ENCODE measurements around the gene UNCX.
"Not testable (repeated sequence)": the region's sequence is repeated elsewhere in the genome, so short reads cannot be mapped to it uniquely, and the experiment has no call there.

Gene UNCX

DNA sequence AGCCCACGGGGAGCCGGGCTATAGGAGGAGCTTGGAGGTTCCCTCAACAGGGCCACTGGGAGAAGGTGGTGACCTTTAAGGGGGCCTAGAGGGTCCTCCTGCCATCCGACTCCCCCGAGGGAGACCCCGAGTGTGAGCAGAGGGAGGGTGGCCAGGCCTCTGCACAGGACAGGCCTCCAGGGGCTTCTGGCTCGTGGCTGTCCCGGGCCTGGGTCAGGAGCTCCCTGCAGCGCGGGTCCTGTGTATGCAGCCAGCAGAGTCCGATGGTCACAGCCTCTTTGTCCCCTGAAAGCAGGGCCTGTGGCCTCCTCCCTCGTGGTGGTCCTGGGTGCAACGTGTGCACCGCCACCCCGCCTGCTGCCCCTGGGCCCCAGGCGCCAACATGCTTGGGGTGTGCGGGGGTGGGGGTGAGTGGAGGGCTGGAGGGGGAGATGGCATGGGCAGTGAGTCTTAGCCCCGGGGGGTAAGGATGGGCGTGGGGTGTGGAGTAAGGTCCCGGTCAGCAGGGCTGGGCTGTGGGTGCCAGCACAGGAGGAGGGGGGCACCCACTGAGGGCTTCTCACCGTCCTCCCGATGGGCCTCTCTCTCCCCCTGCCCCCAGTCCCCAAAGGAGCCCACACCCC is 27.1 kb downstream of the UNCX start:
- DNase-seq, result no peak

DNA sequence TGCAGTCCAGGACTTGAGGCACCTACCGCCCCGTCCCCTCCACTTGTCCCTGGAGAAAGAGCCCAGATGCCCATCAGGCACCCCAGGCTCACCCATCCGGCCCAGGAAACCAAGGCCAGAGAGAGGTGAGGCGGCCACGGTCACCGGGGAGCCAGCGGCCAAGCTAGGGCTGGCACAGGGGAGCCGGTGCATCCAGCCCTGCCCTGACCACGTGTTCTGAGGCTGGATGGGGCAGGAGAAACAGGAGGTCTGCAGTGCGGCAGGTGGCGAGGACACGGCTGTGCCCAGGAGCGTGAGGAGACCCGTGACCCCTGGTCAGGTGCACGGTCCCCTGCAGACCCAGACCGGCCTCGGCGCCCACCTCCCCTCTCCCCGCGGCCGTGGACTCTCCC is 27.6 kb downstream of the UNCX start:
- DNase-seq, result no peak

DNA sequence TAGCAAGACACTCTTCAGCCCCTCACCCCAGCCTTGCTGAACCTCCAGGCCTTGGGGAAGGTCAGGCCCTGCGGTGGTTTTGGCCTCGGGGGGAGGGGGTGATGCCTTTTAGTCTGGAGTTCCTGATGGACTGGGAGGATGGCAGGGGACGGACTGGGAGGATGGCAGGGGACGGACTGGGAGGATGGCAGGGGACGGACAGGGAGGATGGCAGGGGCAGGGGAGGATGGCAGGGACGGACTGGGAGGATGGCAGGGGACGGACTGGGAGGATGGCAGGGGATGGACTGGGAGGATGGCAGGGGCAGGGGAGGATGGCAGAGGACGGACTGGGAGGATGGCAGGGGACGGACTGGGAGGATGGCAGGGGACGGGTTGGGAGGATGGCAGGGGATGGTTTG is 28.4 kb downstream of the UNCX start:
- DNase-seq, result not testable (repeated sequence)

DNA sequence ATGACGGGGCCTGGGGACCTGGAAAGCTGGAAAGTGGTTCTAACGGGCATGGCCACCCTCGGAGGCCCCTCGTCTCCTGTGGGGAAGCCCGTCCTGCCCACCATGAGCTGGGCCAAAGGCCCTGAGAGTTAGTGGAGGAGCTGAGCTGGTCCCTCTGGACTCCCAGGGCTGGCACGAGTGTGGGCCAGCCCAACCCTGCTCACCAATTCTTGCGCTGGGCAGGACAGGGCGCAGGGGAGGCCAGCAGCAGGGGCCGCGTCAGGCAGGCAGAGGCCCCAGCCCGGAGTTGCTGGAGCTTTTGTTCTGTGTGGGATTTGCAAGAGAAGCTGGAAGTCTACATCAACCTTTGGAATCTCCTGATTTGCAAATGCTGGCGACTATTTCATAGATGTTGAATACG is 29.8 kb downstream of the UNCX start:
- DNase-seq, result no peak

DNA sequence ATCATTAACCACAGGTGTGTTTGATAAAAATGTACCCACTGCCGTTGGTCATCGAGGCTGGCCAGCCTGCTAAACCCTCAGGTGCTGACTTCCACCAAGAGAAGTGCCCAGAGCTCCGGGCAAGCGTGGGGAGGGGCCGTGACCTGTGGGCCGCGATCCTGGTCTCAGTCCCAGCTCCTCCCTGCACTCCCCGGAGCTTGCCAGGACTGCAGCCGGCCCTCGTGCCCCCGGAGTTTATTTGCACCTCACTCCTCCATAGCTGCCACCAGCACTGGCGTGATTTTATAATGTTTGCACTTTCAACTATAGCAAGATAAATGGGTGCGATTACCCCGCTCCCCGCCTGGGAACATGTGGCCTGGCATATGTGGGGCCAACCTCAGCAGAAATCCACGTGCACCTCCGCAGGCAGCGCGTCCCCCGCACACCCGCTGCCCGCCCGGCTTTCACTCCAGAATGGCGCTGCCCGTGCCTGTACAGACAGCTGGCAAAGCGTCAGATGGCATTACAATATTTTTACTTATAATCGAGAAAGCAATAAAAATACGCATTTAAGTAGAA is 30.8 kb downstream of the UNCX start:
- DNase-seq, result no peak

DNA sequence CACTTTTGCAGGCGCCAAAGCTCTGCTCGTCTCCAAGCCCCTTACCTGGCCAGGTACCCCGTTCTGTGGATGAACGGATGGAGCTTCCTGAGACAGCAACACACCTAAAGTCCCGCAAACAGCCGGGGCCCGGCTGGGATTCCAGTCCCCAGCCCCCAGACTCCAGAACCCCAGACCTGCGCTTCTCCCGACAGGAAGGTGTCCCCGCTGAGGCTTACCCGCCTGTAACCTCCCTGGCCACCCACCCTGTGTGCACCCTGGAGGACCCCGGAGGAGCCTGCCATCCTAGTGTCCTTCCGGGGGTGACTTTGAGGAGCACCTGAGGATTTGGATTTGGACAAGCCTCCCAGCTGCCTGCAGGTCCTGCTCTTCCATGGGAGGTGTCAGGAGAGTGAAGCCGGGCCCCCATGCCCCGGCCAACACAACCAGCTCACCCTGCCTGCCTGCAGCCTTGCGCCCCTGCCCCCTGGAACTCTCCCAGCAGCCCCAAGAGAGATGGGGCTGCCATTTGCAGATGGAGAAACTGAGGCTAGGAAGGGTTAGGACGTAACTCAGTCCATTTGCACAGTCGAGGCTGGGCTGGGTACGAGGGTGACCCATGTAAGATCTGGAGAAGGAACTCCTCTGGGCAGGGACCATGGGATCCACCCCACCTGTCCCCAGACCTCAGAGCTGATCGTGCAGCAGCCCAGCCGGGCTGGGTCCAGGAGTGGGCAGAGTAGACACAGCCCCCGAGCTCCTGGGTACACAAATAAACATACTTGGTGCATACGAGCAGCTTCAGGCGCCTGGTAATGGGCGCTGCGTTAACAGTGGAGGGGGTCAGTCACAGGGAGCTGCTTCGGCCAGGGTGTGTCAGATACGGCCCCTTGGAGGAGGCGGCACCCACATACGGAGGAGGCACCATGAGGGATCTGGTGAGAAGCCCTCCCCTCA is 31.9 kb downstream of the UNCX start:
- no peak for DNase-seq

DNA sequence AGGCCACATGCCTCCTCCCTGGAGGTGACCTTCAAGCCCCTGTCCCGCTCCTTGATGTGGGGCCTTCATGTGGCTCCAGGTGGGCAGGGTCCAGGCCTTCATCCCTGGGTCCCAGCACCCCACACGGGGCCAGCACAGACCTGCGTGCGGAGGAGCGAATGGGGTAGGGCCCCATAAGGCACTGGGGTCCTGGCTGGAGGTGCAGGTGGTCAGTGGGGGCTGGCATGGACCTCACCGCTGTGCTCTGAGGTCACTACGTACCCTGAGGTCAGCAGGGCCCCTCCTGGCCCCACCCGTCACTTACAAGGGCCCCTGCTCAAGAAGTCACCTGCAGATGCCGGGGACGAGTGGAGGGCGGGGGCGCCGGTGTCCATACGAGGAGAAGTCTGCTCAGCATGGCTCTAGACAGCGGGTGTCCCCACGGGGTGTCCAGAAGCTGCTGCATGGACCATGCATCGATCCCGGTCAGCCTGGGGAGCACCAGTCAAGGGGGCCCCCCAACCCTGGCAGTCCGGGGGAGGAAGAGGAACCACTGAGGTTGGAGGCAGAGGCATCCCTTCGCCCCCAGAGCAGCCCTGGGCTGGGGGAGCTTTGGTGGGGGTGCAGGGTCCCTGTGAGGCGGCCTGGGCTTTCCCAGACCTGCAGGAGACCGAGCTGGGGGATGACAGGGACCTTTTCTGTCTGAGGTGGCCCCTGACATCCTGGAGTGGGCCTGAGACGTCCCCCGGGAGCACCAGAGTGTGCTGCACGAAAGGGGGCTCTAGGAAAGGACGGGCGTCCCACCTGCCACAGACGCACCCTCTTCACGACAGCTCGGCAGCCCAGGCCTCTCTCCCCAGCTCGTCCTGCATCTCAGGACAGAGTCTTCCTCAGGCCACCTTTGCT is 34.6 kb downstream of the UNCX start:
- DNase-seq, result no peak

DNA sequence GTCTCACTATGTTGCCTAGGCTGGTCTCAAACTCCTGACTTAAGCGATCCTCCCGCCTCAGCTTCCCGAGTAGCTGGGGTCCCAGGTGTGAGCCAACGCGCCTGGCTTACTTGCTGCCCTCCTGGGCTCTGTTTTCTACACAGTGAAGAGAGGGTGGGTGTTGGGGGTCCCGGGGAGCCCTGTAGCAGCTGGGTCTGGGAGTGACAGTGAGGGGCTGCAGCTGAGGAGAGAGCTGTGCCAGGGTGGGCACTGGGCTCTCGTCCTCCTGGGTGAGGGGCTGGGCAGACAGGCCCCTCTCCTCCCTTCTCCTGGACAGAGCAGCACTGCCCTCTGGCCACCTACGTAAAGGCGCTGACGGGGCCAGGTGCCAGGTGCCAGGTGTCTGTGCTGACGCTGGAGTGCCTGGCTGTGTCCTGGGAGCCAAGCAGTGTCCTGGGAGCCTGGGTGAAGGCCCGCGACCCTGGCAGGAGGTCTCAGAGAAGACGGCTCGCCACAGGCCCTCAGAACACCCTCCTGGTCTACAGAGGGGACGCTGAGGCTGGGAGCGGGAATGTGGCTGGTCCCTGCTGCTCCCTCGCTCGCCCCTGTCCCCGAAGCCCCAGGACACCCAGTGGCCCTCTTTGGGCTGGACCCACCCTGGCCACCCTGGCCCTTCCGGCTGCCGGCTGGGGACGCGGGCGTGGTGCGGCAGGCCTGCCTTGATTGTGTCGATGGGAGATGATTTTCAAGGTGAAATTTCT is 35.6 kb downstream of the UNCX start:
- no peak for DNase-seq

DNA sequence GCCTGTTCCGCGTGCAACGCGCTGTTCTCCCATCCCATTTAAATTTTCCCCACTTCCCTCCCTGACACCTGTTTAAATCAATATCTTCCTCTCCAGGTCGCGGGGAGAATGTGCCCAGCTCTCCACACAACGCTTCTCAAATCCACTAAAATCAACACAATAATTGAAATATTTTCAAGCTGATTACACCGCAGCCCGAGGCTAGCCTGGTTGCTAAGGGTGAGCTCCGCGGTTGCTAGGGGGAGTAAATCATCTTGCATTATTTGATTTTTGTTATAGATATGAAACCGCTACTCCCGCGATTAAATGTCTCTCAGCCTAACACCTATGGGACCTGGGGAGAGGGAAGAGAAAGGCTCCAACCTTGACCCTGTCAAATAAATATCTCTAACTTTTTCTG is 36.2 kb downstream of the UNCX start:
- DNase-seq, result no peak

DNA sequence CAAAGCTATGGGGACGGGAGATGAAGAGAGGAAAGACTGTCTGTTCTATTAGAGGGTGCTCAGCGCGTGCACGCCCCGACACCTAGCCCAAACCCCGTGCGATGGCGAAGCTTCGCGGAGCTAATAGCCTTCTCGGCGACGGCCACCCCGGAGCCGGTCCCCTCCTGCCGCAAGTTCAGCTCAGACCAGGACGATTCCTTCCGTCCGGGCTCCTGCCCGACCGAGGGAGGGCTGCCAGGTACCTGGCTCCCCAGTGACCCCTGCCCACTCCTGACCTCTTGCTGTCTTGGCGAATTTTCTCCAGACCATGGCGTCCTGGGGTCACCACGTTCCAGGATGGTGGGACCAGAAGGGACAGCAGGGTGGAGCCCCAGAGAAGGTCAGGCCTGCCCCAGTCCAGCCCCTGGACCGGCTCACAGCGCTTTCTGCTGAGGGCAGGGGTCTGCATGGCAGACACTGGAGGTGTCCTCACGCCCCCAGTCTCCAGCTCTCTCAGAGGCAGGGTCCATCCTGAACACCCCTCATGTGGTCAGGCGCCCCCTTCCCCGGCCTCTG is 36.7 kb downstream of the UNCX start:
- DNase-seq, result no peak

DNA sequence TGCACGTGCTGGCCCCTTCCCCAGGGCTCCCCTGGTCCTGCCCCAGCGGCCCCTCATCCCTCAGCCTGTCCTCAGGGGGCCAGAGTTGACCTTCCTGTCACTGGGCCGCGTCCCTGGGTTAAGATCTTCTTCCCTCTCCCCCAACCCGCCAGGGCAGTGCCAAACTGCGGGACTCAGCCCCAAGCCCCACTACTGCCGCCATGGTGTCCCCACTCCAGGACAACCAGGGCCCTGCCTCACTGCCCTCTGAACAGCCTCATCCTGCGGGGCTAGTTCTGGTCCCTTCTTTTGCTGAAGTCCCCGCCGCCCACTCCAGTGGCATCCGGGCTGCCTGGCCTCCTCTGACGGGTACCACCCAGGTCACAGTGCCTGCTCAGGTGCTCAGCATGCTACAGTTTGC is 37.5 kb downstream of the UNCX start:
- DNase-seq, result no peak

DNA sequence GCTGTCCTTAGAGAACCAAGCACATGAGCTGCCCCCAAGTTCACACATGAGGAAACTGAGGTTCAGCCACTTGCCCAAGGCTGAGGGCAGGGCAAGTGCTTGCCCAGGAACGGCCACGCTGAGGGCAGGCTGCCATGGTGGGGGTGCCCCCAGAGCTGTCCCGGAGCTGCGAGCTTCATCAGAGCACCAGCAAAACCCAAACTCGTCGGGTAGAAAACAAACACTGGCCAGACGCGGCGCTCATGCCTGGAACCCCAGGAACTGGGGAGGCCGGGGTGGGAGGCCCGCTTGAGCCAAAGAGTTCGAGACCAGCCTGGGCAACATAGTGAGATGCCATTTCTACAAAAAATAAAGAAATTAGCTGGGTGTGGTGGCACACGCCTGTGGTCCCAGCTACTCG is 38.4 kb downstream of the UNCX start:
- no peak for DNase-seq

DNA sequence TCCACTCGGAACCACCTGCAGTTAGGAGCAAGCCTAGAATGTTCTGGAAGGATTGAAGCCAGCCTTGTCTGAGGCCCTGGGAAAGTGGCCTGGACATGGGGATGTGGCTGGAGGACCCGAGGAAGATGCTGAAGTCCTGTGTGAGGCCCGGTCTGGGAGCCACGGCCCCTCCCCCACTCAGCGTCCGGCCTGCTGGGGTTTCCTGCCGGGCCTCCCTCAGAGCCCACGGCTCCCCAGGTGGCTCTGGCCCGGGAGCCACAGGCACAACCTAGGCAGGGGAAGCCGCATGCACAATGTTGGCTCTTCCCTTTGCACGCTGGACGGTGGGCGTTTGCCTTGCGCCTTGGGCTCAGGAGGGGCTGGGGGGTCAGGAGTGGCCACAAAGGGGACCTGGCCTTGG is 39.0 kb downstream of the UNCX start:
- DNase-seq, result no peak

DNA sequence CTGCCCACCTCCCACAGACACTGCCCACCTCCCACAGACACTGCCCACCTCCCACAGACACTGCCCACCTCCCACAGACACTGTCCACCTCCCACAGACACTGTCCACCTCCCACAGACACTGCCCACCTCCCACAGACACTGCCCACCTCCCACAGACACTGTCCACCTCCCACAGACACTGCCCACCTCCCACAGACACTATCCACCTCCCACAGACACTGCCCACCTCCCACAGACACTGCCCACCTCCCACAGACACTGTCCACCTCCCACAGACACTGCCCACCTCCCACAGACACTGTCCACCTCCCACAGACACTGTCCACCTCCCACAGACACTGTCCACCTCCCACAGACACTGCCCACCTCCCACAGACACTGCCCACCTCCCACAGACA is 39.5 kb downstream of the UNCX start:
- DNase-seq, result not testable (repeated sequence)

DNA sequence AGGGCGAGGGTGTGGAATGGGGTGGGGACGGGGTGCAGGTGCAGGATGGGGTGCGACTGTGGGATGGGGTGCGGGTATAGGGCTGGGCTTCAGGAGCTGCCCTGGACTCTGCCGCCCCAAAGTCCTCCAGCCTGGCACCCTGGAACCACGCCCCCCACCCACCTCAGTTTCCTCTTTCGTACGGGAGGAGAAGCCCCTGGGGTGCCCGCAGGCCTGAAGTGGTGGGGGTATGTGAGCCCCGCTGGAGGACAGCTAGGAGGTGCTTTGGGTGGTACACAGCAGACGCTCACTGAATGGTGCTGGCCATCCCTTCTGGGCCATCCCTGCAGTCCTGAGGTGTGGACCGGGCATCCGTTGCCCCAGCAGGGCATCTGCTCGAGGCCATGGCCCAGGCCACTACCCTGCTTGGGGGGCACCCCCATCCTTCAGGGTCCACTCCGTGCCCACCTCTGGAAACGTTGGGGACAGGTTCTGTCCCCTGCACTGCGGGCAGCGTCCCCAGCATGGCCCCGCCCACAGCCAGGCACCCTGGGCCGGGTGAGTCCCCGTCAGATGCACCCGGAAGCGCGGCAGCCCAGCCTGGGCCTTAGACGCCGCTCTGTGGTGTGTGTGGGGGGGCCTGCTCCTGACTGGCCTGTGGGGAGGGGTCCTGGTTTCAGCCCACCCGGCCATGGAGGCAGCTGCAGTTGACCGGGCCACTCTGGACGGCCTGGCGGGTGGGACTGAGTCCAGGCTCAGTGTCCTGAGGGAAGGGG is 41.6 kb downstream of the UNCX start:
- no peak for DNase-seq

DNA sequence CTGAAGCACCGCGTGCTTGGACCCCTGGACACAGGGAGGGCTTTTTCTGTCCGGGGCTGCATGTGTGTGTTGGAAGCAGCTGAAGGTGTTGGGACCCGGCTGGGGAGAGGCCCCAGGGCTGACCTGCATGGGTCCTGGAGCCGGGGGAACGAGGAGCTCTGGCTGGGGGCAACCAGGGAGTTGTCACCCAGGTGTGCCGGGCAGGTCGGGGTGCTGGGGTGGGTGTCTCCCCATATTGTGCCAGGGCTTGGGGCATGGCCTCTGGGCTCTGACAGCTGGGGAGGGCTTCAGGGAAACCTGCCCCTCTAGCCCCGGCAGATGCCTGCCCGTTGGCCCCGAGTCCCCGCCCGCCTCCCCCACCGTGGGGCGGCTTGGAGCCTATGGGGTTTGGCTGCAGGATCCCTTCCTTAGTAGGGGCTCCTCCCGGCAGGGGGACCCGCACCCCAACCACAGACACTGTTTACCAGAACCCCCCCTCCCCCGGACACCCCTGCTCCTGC is 42.3 kb downstream of the UNCX start:
- DNase-seq, result no peak

DNA sequence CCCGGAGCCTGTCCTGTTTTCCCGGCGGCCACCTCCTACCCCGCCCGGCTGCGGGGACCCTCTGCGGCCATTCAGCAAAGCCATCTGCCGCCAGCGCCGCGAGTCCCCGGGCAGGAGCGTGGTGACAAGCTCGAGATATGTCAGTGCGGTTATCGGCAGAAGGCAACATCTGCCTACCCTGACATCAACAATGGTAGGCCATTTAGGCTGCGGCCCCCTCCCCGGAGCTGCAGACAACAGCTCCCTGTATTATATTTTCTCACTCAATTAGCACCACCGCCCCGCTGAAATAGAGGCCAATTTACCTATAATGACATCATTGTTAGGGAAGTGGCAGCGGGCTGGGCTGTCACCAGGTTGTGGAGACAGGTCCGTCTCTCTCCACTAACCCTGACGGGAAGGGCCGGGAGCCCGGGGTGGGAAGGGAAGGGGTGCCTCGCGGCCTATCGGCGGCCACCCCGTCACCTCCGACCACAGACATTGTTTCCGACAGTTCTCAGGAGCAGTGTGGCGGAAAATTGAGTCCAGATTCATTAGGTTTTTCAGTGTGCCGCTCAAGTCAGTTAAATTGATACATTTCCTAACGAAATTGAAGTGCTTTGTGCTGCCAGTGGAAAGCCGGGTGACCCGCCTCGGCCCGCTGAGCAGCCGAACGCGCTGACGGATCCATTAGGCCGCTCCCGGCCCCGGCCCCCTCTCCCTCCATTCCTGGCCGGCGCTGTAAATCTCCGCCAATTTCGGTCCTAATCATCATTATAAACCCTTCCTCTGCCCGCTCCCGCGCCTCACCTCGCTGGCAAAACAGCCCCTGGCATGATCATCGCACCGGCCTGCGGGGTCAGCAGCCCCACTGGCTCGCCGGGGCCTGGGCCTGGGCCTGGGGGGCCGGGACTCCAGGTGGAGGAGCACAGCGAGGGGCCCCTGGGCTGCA is 43.0 kb downstream of the UNCX start:
- DNase-seq, result no peak

DNA sequence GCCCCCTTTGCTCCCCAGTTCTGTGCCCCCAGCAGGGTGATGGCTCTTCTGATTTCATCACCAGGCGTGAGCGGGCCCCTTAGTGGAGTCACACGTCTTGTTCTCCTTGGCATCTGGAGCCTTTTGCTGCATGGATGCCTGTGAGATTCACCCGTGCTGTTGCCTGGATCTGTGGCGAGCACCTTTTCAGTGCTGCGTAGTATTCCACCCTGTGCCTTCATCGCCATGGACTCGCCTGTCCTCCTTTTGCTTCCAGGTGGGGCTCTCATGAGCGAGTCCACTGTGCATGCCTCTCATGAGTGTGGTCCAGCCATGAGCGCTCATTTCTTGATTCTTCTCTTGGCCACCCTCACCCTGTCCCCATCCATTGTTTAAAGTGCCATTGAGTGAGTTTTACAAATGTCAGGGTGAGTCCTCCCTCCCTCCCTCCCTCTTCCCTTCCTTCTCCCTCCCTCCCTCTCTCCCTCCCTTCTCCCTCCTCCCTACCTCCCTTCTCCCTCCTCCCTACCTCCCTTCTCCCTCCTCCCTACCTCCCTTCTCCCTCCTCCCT is 44.0 kb downstream of the UNCX start:
- no peak for DNase-seq

DNA sequence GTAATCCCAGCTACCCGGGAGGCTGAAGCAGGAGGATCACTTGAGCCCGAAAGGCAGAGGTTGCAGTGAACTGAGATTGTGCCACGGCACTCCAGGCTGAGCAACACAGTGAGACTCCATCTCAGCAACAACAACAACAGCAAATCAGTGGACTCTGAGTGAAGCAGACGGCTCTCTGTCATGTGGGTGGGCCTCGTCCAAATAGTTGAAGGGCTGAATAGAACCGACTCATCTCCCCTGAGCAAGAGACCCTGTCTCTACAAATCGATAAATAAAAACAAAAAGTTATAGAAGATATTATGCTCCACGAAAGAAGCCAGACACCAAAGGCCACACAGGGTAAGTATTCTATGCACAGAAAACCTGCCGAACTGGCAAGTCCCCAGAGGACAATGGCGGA is 45.9 kb downstream of the UNCX start:
- no peak for DNase-seq

DNA sequence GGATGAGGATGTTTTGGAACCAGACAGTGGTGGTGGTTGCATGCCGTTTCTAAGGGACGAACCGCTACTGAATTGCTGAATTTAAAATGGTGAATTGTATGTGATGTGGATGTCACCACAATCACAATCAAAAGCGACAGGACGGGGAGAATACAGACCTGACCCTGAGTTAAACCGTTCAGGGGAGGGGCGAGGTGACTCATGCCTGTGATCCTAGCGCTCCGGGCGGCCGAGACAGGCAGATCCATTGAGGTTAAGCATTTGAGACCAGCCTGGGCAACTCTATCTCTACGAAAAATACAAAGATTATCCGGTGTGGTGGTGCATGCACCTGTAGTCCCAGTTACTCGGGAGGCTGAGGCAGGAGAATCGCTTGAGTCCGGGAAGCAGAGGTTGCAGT is 46.4 kb downstream of the UNCX start:
- no peak for DNase-seq

All from activated T-cell treated with anti-CD3 and anti-CD28 coated beads, Interleukin-2, amount 50 U/mL, for 1 hour (primary cell).